Karpas-422 (cell line): ENCODE measurements around the gene CALU. TPM values are rescaled to one million over a fixed set of nuclear protein-coding genes. Genes with fewer than 3 reads are reported as not detected.

Experiments used
- DNase-seq: peaks from one replicate; pipeline ENCODE4 v3.0.0-alpha.2; 2015
- H2AFZ ChIP-seq: fragments of 200-600 bp; sonication (generic); 2 replicates; pipeline ENCODE4 v1.6.1; 2014; ENCODE audit warnings: antibody characterized with exemption, low read length, mixed read lengths
- H3K27ac ChIP-seq: fragments of 200-600 bp; sonication (generic); 2 replicates; pipeline ENCODE4 v1.5.1; 2014; ENCODE audit warnings: mild to moderate bottlenecking, low read length, moderate library complexity
- H3K27me3 ChIP-seq: fragments of 200-600 bp; sonication (generic); 2 replicates; pipeline ENCODE4 v1.6.1; 2014; ENCODE audit warnings: low read length, mixed read lengths
- H3K36me3 ChIP-seq: fragments of 200-600 bp; sonication (generic); 2 replicates; pipeline ENCODE4 v1.6.1; 2014; ENCODE audit warnings: low read length, mixed read lengths; ENCODE audit not compliant: insufficient read depth
- H3K4me1 ChIP-seq: fragments of 200-600 bp; sonication (generic); 2 replicates; pipeline ENCODE4 v1.6.1; 2014; ENCODE audit warnings: mild to moderate bottlenecking, low read length, mixed read lengths
- H3K4me2 ChIP-seq: fragments of 200-600 bp; sonication (generic); 2 replicates; pipeline ENCODE4 v1.6.1; 2014; ENCODE audit warnings: low read length, low read depth, mild to moderate bottlenecking; ENCODE audit not compliant: poor library complexity, severe bottlenecking
- H3K4me3 ChIP-seq: fragments of 200-600 bp; sonication (generic); 2 replicates; pipeline ENCODE4 v1.5.1; 2014; ENCODE audit warnings: mild to moderate bottlenecking, antibody characterized with exemption, low read length, mixed read lengths
- H3K79me2 ChIP-seq: fragments of 200-600 bp; sonication (generic); 2 replicates; pipeline ENCODE4 v1.6.1; 2014; ENCODE audit warnings: mild to moderate bottlenecking, low read length, mixed read lengths
- H3K9ac ChIP-seq: fragments of 200-600 bp; sonication (generic); 2 replicates; pipeline ENCODE4 v1.6.0; 2014; ENCODE audit warnings: low read length
- H3K9me2 ChIP-seq: fragments of 200-600 bp; sonication (generic), shearing (Covaris generic); replicated peaks from 2 replicates; pipeline ENCODE4 v1.6.0; 2014; ENCODE audit warnings: mild to moderate bottlenecking, low read length, moderate library complexity; ENCODE audit not compliant: insufficient read depth
- H3K9me3 ChIP-seq: fragments of 300-700, 200-600 bp; sonication (generic); 2 replicates; pipeline ENCODE4 v1.6.1; 2014; ENCODE audit warnings: low read length, mixed read lengths
- H4K20me1 ChIP-seq: fragments of 200-600 bp; sonication (generic); 2 replicates; pipeline ENCODE4 v1.6.1; 2014; ENCODE audit warnings: mild to moderate bottlenecking, antibody characterized with exemption, low read length, low read depth; ENCODE audit not compliant: insufficient read depth
- total RNA-seq: library from RNA; depleted of rRNA; stranded (reverse); fragments of >200 nt; shearing (Covaris generic); gene quantifications from 2 replicates; pipeline ENCODE4 v1.2.3, GENCODE V29; 2014; ENCODE audit warnings: low replicate concordance

The CALU gene
- total RNA-seq, 1 experiment from 2014 or later: 42.1 TPM

DNA sequence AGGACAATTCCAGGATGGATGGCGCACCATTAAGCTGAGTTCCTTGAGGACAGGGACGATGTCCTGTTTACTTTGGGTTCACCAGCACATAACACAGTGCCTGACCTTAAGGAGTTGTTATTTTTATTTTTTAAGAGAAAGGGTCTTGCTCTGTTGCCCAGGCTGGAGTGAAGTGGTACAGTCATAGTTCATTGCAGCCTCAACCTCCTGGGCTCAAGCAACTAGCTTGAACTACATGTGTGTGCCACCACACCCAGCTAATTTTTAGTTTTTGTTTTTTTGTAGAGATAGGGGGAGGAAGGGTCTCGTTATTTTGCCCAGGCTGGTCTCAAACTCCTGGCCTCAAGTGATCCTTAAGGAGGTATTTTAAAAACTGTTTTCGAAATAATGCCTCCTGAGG is 1.7 kb upstream of the CALU start:
- Histone ChIP-seq H3K4me3 (no peak overlapping the region), H3K9me2 (no peaks in the 10 kb centered on the region), H4K20me1 (peaks cover 29% of the 10 kb centered on the region), H3K4me2 (no peak overlapping the region), H3K79me2 (peaks cover 33% of the 10 kb centered on the region), H3K27ac (no peak overlapping the region), H3K27me3 (no peaks in the 10 kb centered on the region), H3K4me1 (peaks cover 33% of the 10 kb centered on the region), H2AFZ (no peak overlapping the region), H3K9me3 (no peaks in the 10 kb centered on the region), H3K36me3 (peaks cover 12% of the 10 kb centered on the region; the same call in 1 of the 2 replicates), H3K9ac (no peak overlapping the region)
- DNase-seq: no peak

DNA sequence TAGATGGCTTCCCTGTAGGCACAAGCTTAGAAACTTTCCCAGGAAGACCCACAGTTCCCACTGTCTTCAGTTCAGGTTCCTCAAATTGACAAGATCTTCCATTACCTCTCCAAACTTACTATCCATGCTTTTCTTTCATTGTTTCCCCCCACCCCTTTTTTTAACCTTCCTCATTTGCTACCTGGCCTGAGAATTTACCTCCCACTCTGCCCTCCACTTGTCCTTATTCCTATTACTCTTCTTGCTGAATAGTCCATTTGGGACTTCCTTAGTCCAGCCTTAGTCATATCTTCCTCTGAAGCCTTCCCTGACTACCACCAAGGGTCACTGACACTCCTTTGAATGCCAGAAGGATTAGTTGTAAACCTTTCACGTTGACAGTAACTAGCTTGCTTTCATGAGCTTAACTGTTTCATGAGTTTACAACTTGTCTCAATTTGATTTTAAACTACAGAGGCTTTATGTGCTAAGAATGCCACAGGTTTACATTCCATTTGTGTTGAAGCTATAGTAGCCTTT is 1.2 kb upstream of the CALU start:
- H3K9me2 ChIP-seq: no peaks in the 10 kb centered on the region
- H3K36me3 ChIP-seq: peaks cover 12% of the 10 kb centered on the region; the same call in 1 of the 2 replicates
- no peaks in the 10 kb centered on the region for H3K9me3 ChIP-seq
- H2AFZ ChIP-seq: 0 out of 2 replicates have a peak overlapping the region, but pooled peaks have one; percentile 9
- H3K4me1 ChIP-seq: peaks cover 33% of the 10 kb centered on the region
- DNase-seq: no peak
- peaks cover 31% of the 10 kb centered on the region for H4K20me1 ChIP-seq
- no peak overlapping the region for H3K9ac ChIP-seq
- H3K79me2 ChIP-seq: peaks cover 38% of the 10 kb centered on the region
- no peak overlapping the region for H3K4me3 ChIP-seq
- H3K27me3 ChIP-seq: no peaks in the 10 kb centered on the region
- H3K27ac ChIP-seq: no peak overlapping the region
- peak overlapping the region; percentile 100 for H3K4me2 ChIP-seq

DNA sequence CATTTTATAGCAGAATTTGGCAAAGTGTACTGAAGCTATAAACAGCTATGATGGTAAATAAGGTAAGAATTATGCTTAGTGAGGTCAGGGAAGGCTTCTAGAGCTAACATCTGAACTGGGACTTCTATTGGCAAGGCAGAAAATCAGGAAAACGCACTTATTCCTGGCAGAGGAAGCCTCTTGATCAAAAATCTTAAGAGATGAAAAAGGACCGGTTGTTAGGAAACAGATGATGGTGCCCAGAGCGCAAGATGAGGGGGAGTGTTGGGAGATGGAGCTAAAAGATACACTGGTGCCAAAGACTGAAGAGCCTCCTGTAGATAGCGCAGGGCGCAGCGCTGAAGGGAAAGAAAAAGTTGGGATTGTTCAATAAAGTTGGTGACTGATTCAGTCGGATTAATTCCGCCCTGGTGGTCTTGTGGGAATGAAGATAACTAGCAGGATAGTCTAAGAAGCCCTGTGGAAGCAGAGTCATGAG is 550 bp upstream of the CALU start:
- Histone ChIP-seq H3K4me2 (peak overlapping the region; percentile 100), H3K79me2 (peaks cover 45% of the 10 kb centered on the region), H3K9me3 (no peaks in the 10 kb centered on the region), H3K27me3 (no peaks in the 10 kb centered on the region), H3K27ac (peak overlapping the region; percentile 17; the same call in 1 of the 2 replicates), H3K9me2 (no peaks in the 10 kb centered on the region), H3K36me3 (peaks cover 12% of the 10 kb centered on the region; the same call in 1 of the 2 replicates), H3K4me3 (peak overlapping the region; percentile 97), H3K9ac (peak overlapping the region; percentile 93), H4K20me1 (peaks cover 31% of the 10 kb centered on the region), H2AFZ (peak overlapping the region; percentile 76), H3K4me1 (peaks cover 33% of the 10 kb centered on the region)
- DNase-seq: peak; percentile 52

DNA sequence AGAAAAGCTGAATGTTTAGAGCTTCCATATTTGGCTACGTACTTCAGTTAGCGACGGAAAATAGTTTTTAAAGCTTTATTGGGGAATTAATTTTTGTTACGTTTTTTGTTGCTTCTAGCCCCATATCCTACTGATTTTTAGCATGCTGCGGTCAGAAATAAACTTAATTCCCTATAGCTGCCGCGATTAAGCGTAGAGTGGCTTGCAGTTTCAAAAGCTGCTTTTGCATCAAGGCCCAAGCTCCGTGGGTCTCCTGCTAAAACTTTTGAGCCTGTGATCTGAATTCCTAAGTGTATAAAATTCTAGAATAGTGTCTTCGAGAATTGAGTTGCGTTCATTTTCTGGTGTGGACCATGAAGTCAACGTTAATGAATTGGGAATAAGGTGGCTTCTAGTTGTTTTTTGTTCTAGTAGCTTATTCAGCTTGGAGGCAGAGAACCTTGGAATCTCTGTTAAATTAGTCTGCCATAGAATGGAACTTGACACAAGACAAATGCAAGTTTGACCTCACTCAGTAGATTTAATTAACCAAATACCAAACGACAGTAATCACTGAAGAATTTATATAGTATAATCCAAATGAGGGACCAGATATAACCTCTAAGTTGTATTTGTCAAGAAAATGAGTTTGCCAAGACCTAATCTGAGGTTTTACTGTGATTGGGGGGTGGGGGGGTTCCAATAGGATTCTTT is 977 bp downstream of the CALU start:
- H3K27me3 ChIP-seq: no peaks in the 10 kb centered on the region
- H3K9me3 ChIP-seq: no peaks in the 10 kb centered on the region
- H3K9me2 ChIP-seq: no peaks in the 10 kb centered on the region
- no peak overlapping the region for H2AFZ ChIP-seq
- peak overlapping the region; percentile 100 for H3K4me2 ChIP-seq
- peak overlapping the region; percentile 97 for H3K4me3 ChIP-seq
- peaks cover 12% of the 10 kb centered on the region; the same call in 1 of the 2 replicates for H3K36me3 ChIP-seq
- H3K4me1 ChIP-seq: peaks cover 31% of the 10 kb centered on the region
- no peak for DNase-seq
- H3K79me2 ChIP-seq: peaks cover 60% of the 10 kb centered on the region
- H4K20me1 ChIP-seq: peaks cover 31% of the 10 kb centered on the region
- H3K9ac ChIP-seq: peak overlapping the region; percentile 93
- H3K27ac ChIP-seq: peak overlapping the region; percentile 57; the same call in 1 of the 2 replicates

DNA sequence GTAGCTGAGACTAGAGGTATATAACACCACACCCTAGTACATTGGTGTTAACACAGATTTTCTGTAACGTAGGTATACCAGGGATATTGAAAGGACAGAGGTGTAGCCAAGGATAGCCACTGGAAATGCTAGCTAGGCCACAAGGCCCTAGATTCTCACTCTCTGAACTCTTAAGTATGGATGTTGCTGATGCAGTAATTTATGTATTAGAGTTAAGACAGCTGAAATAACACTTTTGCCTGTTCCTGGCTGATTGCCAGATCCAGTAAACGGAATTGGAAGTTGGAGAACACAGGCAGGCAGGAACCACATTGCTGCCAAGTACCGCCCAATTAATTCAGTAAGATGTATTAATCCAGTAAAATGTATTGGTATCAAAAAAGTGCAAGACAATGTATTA is 1.8 kb downstream of the CALU start:
- Histone ChIP-seq H4K20me1 (peaks cover 31% of the 10 kb centered on the region), H3K27me3 (no peaks in the 10 kb centered on the region), H3K9me2 (no peaks in the 10 kb centered on the region), H3K79me2 (peaks cover 69% of the 10 kb centered on the region), H3K4me1 (peaks cover 28% of the 10 kb centered on the region), H3K36me3 (peaks cover 12% of the 10 kb centered on the region; the same call in 1 of the 2 replicates), H3K9ac (0 out of 2 replicates have a peak overlapping the region, but pooled peaks have one; percentile 10), H2AFZ (no peak overlapping the region), H3K9me3 (no peaks in the 10 kb centered on the region), H3K27ac (no peak overlapping the region), H3K4me2 (peak overlapping the region; percentile 100), H3K4me3 (peak overlapping the region; percentile 97)
- DNase-seq: no peak

DNA sequence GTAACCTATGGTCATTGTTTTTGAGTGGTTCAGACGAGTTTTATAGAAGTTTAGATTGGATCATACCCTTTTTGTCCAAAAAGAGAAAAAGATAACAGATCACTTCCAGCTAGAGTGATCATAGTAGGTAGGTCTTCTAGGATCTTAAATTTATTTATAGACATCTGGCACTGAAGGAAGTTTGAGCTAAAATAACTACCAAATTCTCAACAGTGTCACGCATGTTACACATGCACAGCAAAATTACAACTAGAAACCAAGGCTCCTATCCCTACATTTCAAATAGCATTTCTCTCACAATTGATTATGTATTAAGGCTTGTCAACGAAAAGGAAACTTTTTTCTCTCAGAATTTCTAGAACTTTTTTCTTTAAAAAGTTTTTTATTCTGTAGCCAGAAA is 2.3 kb downstream of the CALU start:
- H3K9me2 ChIP-seq: no peaks in the 10 kb centered on the region
- peak overlapping the region; percentile 97; the same call in 1 of the 2 replicates for H3K4me3 ChIP-seq
- H3K36me3 ChIP-seq: peaks cover 12% of the 10 kb centered on the region; the same call in 1 of the 2 replicates
- peaks cover 28% of the 10 kb centered on the region for H3K4me1 ChIP-seq
- no peak overlapping the region for H2AFZ ChIP-seq
- peak overlapping the region; percentile 100 for H3K4me2 ChIP-seq
- H3K9ac ChIP-seq: 0 out of 2 replicates have a peak overlapping the region, but pooled peaks have one; percentile 10
- peaks cover 74% of the 10 kb centered on the region for H3K79me2 ChIP-seq
- H3K9me3 ChIP-seq: no peaks in the 10 kb centered on the region
- DNase-seq: no peak
- H3K27me3 ChIP-seq: no peaks in the 10 kb centered on the region
- H3K27ac ChIP-seq: no peak overlapping the region
- H4K20me1 ChIP-seq: peaks cover 31% of the 10 kb centered on the region

DNA sequence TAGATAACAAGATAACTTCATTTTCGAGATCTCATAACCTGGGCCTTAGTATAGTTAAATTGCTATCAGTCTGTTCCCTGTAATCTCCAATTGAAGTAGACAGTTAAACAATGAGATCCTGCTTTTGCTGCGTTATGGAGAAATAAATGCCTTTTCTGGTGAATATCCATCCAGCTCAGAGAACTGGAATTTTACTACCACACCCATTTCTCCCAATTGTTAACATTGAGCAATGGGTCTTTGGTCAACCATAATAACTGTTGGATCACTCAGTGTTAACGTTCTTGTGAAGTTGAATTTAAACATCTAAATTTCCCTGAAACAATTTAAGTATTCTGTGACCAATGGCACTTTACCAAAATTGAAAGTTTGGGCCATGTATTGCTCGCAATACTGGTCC is 3.0 kb downstream of the CALU start:
- H3K4me1 ChIP-seq: peaks cover 28% of the 10 kb centered on the region
- no peak overlapping the region for H3K4me2 ChIP-seq
- DNase-seq: no peak
- peaks cover 81% of the 10 kb centered on the region for H3K79me2 ChIP-seq
- no peak overlapping the region for H2AFZ ChIP-seq
- H3K27me3 ChIP-seq: no peaks in the 10 kb centered on the region
- H3K9me2 ChIP-seq: no peaks in the 10 kb centered on the region
- peaks cover 12% of the 10 kb centered on the region; the same call in 1 of the 2 replicates for H3K36me3 ChIP-seq
- H3K27ac ChIP-seq: no peak overlapping the region
- H3K4me3 ChIP-seq: no peak overlapping the region
- H4K20me1 ChIP-seq: peaks cover 31% of the 10 kb centered on the region
- no peak overlapping the region for H3K9ac ChIP-seq
- no peaks in the 10 kb centered on the region for H3K9me3 ChIP-seq

DNA sequence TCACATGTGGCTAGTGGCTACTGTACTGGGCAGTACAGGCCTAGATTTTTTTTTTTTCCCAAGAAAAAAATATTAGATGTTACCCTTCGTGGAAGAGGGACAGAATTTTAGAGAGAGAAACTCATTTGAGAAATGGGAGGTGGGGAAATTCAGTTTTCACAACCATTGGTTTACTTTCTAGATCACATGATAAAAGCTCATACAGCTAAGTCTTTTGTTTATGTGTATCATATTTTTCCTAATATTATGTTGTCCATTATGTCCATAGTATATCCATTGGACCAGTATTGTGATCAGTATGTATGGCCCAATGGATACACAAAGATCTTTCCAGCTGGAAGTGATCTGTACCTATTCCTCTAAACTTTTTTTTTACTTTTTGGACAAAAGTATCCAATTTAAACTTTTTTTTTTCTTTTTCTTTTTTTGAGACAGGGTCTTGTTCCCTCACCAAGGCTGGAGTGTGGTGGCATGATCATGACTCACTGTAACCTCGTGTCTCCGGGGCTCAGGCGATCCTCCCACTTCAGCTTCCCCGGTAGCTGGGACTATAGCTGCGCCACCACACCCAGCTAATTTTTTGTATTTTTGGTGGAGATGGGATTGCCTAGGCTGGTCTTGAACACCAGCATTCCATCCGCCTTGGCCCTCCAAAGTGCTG is 4.1 kb downstream of the CALU start:
- Histone ChIP-seq H3K36me3 (peaks cover 15% of the 10 kb centered on the region; the same call in 1 of the 2 replicates), H4K20me1 (peaks cover 34% of the 10 kb centered on the region)

More for the DNA sequence above, 4.1 kb downstream of the CALU start:
- Histone ChIP-seq H3K4me1 (peaks cover 27% of the 10 kb centered on the region), H3K27me3 (no peaks in the 10 kb centered on the region), H3K79me2 (peaks cover 91% of the 10 kb centered on the region), H3K4me2 (no peak overlapping the region), H3K9ac (no peak overlapping the region), H3K27ac (no peak overlapping the region), H3K4me3 (no peak overlapping the region), H3K9me2 (no peaks in the 10 kb centered on the region), H2AFZ (no peak overlapping the region), H3K9me3 (no peaks in the 10 kb centered on the region)
- no peak for DNase-seq
